ENCODE results near the gene SNCG.
"Not testable (repeated sequence)": the region's sequence is repeated elsewhere in the genome, so short reads cannot be mapped to it uniquely, and the experiment has no call there.

Gene SNCG

DNA sequence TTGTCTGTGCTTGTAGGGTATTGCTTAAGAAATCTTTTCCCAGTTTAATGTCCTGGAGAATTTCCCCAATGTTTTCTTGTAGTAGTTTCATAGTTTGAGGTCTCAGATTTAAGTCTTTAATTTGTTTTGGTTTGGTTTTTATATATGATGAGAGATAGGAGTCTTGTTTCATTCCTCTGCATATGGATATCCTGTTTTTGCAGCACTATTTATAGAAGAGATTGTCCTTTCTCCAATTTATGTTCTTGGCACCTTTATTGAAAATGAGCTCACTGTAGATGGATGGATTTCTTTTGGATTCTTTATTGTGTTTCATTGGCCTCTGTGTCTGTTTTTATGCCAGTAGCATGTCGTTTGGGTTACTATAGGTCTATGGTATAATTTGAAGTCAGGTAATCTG is 30.1 kb downstream of the SNCG start:
- TF ChIP-seq CTCF (IDR thresholded peaks at IDR 0.05; ENCODE audit: borderline replicate concordance, insufficient read depth, low read depth, low read length) = no peak
- H3K4me3 ChIP-seq (ENCODE audit: low read depth, low read length) = no peak overlapping the region

GRCh38 chr10:86991362-86991761 is 33.0 kb downstream of the SNCG start:
- H3K4me3 ChIP-seq (ENCODE audit: low read depth, low read length) = not testable (repeated sequence)

- TF ChIP-seq CTCF (IDR thresholded peaks at IDR 0.05; ENCODE audit: borderline replicate concordance, insufficient read depth, low read depth, low read length) = no peak
- no peak overlapping the region for H3K4me3 ChIP-seq (ENCODE audit: low read depth, low read length)
Measured at GRCh38 chr10:86992456-86992855, 34.1 kb downstream of the SNCG start.

DNA sequence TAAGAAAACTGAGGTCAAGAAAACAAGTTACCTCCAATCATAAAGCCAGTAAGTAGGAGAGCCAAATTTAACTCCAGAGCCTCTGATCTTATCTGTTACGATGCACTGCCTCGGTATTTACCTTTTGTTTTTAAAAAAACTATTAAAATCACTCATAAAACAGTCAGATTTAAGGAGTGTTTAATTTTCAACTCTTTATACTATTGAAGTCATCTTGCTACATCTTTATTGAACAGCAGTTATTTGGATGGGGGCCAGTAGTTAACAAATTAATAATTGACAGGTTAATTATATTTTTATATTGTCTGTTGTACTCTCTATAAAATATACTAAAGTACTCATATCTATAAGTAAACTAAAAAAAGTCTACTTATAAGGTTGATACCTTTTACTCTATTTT is 34.5 kb downstream of the SNCG start:
- TF ChIP-seq CTCF (IDR thresholded peaks at IDR 0.05; ENCODE audit: borderline replicate concordance, insufficient read depth, low read depth, low read length) = no peak

DNA sequence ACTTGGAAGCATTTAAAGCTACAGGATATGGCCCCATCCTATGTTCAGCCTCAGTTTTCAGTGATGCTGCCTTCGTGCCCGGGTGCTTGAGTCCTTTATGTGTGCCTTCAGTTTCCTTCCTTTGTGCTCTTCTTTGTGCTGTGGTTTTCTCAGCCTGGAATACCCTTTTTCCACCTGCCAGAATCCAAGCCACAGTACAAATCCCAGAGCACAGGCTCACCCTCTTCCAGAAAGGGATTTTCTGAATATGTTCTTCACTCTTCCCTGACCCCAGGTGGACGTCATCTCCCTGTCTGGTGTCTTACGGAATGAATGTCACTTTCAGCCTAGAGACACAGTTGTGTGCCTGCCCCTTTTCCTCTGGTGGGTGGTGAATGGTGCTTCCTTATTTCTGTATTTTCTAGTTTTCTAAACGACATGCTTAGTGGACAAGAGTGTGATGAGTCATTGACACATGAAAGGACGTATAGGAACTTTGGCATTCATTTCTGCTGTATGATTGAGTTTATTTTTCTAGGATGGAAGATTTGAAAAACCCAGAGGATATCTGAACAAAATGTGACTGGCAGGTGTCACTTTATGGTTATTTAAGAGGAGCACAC is 41.5 kb downstream of the SNCG start:
- not testable (repeated sequence) for H3K4me3 ChIP-seq (ENCODE audit: low read depth, low read length)

More for the DNA sequence above, 34.5 kb downstream of the SNCG start:
- H3K4me3 ChIP-seq (ENCODE audit: low read depth, low read length) = no peak overlapping the region

DNA sequence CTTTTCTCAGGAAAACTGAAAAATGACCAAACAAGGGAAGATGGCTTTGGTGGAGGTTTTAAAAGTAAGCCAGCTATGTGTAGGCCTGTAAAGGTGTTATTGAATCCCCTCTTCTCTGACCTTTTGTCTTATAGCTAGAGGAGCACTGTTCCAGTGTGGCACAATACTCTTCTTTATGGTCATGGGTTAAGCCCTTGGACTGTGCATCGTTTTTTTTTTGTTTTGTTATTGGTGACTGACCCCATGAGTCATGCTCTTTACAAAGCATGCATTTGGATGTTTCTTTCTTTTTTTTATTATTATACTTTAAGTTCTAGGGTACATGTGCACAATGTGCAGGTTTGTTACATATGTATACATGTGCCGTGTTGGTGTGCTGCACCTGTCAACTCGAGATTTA is 42.1 kb downstream of the SNCG start:
- no peak overlapping the region for H3K4me3 ChIP-seq (ENCODE audit: low read depth, low read length)

DNA sequence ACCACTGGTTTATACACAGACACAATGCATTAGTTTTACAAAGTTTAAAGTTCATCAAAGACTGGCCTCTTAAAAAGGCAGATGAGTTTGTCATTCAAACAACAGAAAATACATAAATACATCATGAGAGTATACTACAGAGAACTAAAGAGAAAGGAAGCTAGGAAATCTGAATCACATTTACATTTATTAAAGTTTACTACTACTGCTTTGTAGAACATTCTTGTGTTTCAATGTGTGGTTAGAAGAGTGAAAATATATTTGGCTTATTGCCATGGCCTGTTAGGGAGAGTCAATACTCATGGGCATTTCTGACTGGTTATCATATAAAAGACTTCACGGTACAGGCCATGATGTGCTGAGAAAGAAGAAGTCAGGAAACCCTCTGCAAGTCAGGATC is 48.7 kb downstream of the SNCG start:
- H3K4me3 ChIP-seq (ENCODE audit: low read depth, low read length) = not testable (repeated sequence)

More for the DNA sequence above, 42.1 kb downstream of the SNCG start:
- TF ChIP-seq CTCF (IDR thresholded peaks at IDR 0.05; ENCODE audit: borderline replicate concordance, insufficient read depth, low read depth, low read length) = no peak

- not testable (repeated sequence) for H3K4me3 ChIP-seq (ENCODE audit: low read depth, low read length)
Measured at GRCh38 chr10:87007674-87008073, 49.3 kb downstream of the SNCG start.

GRCh38 chr10:87008303-87008702 is 49.9 kb downstream of the SNCG start:
- H3K4me3 ChIP-seq (ENCODE audit: low read depth, low read length) = not testable (repeated sequence)

DNA sequence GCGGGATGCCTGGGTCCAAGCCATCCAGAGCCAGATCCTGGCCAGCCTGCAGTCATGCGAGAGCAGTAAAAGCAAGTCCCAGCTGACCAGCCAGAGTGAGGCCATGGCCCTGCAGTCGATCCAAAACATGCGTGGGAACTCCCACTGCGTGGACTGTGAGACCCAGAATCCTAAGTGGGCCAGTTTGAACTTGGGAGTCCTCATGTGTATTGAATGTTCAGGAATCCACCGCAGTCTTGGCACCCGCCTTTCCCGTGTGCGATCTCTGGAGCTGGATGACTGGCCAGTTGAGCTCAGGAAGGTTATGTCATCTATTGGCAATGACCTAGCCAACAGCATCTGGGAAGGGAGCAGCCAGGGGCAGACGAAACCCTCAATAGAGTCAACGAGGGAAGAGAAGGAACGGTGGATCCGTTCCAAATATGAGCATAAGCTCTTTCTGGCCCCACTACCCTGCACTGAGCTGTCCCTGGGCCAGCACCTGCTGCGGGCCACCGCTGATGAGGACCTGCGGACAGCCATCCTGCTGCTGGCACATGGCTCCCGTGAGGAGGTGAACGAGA is 50.8 kb downstream of the SNCG start:
- H3K4me3 ChIP-seq (ENCODE audit: low read depth, low read length) = not testable (repeated sequence)
